Measurements from ENCODE around the gene TPCN2.

TPCN2 gene

GRCh38 chr11:69156235-69156639 is 107.5 kb downstream of the TPCN2 start:
- no peaks in the 10 kb centered on the region for H3K36me3 ChIP-seq
- H3K27me3 ChIP-seq, result peaks cover 26% of the 10 kb centered on the region
- no peaks in the 10 kb centered on the region for H3K9me3 ChIP-seq
- no peak for TF ChIP-seq CTCF (IDR thresholded peaks at IDR 0.05)
- H3K27ac ChIP-seq, result no peak overlapping the region
- no peak overlapping the region for H3K4me3 ChIP-seq (ENCODE audit: low read depth in 1 of 2, low read length in 1 of 2)
- no peaks in the 10 kb centered on the region for H3K4me1 ChIP-seq (ENCODE audit: control insufficient read depth in 1 of 2, insufficient read depth in 1 of 2, low read depth in 1 of 2, low read length in 1 of 2)

- H3K4me3 ChIP-seq (ENCODE audit: low read depth in 1 of 2, low read length in 1 of 2), result no peak overlapping the region
- H3K4me1 ChIP-seq (ENCODE audit: control insufficient read depth in 1 of 2, insufficient read depth in 1 of 2, low read depth in 1 of 2, low read length in 1 of 2), result no peaks in the 10 kb centered on the region
- H3K9me3 ChIP-seq, result no peaks in the 10 kb centered on the region
- TF ChIP-seq CTCF (IDR thresholded peaks at IDR 0.05), result no peak
- H3K27ac ChIP-seq, result no peak overlapping the region
- H3K36me3 ChIP-seq, result no peaks in the 10 kb centered on the region
- peaks cover 26% of the 10 kb centered on the region for H3K27me3 ChIP-seq
Observed at GRCh38 chr11:69156673-69157155, 108.0 kb downstream of the TPCN2 start.

- Histone ChIP-seq H3K4me1 (ENCODE audit: control insufficient read depth in 1 of 2, insufficient read depth in 1 of 2, low read depth in 1 of 2, low read length in 1 of 2) (no peaks in the 10 kb centered on the region), H3K36me3 (no peaks in the 10 kb centered on the region), H3K27me3 (peaks cover 26% of the 10 kb centered on the region), H3K27ac (no peak overlapping the region), H3K4me3 (ENCODE audit: low read depth in 1 of 2, low read length in 1 of 2) (no peak overlapping the region), H3K9me3 (no peaks in the 10 kb centered on the region)
- no peak for TF ChIP-seq CTCF (IDR thresholded peaks at IDR 0.05)
Observed at GRCh38 chr11:69157156-69157821, 108.6 kb downstream of the TPCN2 start.

- no peak overlapping the region for H3K4me3 ChIP-seq (ENCODE audit: low read depth in 1 of 2, low read length in 1 of 2)
- no peaks in the 10 kb centered on the region for H3K9me3 ChIP-seq
- no peak for TF ChIP-seq CTCF (IDR thresholded peaks at IDR 0.05)
- no peaks in the 10 kb centered on the region for H3K4me1 ChIP-seq (ENCODE audit: control insufficient read depth in 1 of 2, insufficient read depth in 1 of 2, low read depth in 1 of 2, low read length in 1 of 2)
- H3K27me3 ChIP-seq, result peaks cover 26% of the 10 kb centered on the region
- no peak overlapping the region for H3K27ac ChIP-seq
- no peaks in the 10 kb centered on the region for H3K36me3 ChIP-seq
Observed at GRCh38 chr11:69157822-69158231, 109.1 kb downstream of the TPCN2 start.

GRCh38 chr11:69158301-69159149 is 109.8 kb downstream of the TPCN2 start:
- Histone ChIP-seq H3K9me3 (no peaks in the 10 kb centered on the region), H3K27ac (no peak overlapping the region), H3K36me3 (no peaks in the 10 kb centered on the region), H3K27me3 (peaks cover 26% of the 10 kb centered on the region), H3K4me1 (ENCODE audit: control insufficient read depth in 1 of 2, insufficient read depth in 1 of 2, low read depth in 1 of 2, low read length in 1 of 2) (no peaks in the 10 kb centered on the region), H3K4me3 (ENCODE audit: low read depth in 1 of 2, low read length in 1 of 2) (no peak overlapping the region)
- TF ChIP-seq CTCF (IDR thresholded peaks at IDR 0.05), result no peak
